Muscle layer of colon (tissue), 2 donors: ENCODE measurements around the gene DONSON.
"Not testable (repeated sequence)": the region's sequence is repeated elsewhere in the genome, so short reads cannot be mapped to it uniquely, and the experiment has no call there.

ENCODE experiments used
- H3K27ac ChIP-seq: one replicate; pipeline ENCODE4 v1.7.0; 2013; ENCODE audit warnings: low read depth, mild to moderate bottlenecking, low read length, moderate library complexity
- H3K27me3 ChIP-seq, 2 donors: one replicate each; pipeline ENCODE4 v1.7.0; 2013; ENCODE audit warnings: low read length in 2 of 2, mild to moderate bottlenecking in 2 of 2; ENCODE audit not compliant: insufficient read depth in 2 of 2, control insufficient read depth in 1 of 2
- H3K36me3 ChIP-seq: one replicate; pipeline ENCODE4 v1.7.0; 2013; ENCODE audit warnings: mild to moderate bottlenecking, low read length; ENCODE audit not compliant: insufficient read depth
- H3K4me1 ChIP-seq: one replicate; pipeline ENCODE4 v1.7.0; 2013; ENCODE audit warnings: mild to moderate bottlenecking, low read length; ENCODE audit not compliant: insufficient read depth
- H3K4me3 ChIP-seq, 2 donors: one replicate each; pipeline ENCODE4 v1.7.0; 2013; ENCODE audit warnings: low read length in 2 of 2, low read depth in 1 of 2, mild to moderate bottlenecking in 1 of 2, moderate library complexity in 1 of 2
- H3K9ac ChIP-seq: one replicate; pipeline ENCODE4 v1.7.0; 2013; ENCODE audit warnings: low read length
- H3K9me3 ChIP-seq: one replicate; pipeline ENCODE4 v1.7.0; 2013; ENCODE audit warnings: mild to moderate bottlenecking, low read length
- donor health status: abdominal sarcoma.
- donor health status: Adenocarcinoma of cecum.

The DONSON gene

GRCh38 chr21:33586927-33587326 is 1.6 kb downstream of the DONSON start:
- Histone ChIP-seq H3K36me3 (no peaks in the 10 kb centered on the region), H3K27ac (no peak overlapping the region), H3K27me3 (no peaks in the 10 kb centered on the region), H3K9ac (no peak overlapping the region), H3K4me1 (peaks cover 9% of the 10 kb centered on the region), H3K9me3 (no peaks in the 10 kb centered on the region), H3K4me3 (no peak overlapping the region)

- Histone ChIP-seq H3K36me3 (no peaks in the 10 kb centered on the region), H3K27ac (no peak overlapping the region), H3K4me3 (no peak overlapping the region), H3K4me1 (peaks cover 9% of the 10 kb centered on the region), H3K27me3 (no peaks in the 10 kb centered on the region), H3K9me3 (no peaks in the 10 kb centered on the region), H3K9ac (no peak overlapping the region)
Observed at GRCh38 chr21:33584455-33584854, 4.0 kb downstream of the DONSON start.

- Histone ChIP-seq H3K27me3 (no peaks in the 10 kb centered on the region), H3K36me3 (peaks cover 28% of the 10 kb centered on the region), H3K9ac (no peak overlapping the region), H3K4me3 (no peak overlapping the region), H3K9me3 (no peaks in the 10 kb centered on the region), H3K4me1 (no peaks in the 10 kb centered on the region), H3K27ac (no peak overlapping the region)
Observed at GRCh38 chr21:33578959-33579542, 9.4 kb downstream of the DONSON start.

- no peaks in the 10 kb centered on the region for H3K9me3 ChIP-seq
- no peak overlapping the region for H3K9ac ChIP-seq
- H3K27ac ChIP-seq = no peak overlapping the region
- H3K36me3 ChIP-seq = peaks cover 34% of the 10 kb centered on the region
- H3K4me3 ChIP-seq = no peak overlapping the region
- H3K27me3 ChIP-seq = no peaks in the 10 kb centered on the region
- no peaks in the 10 kb centered on the region for H3K4me1 ChIP-seq
Observed at GRCh38 chr21:33578214-33578613, 10.3 kb downstream of the DONSON start.

- not testable (repeated sequence) for H3K9me3 ChIP-seq, H3K4me1 ChIP-seq, H3K9ac ChIP-seq, H3K27me3 ChIP-seq, H3K4me3 ChIP-seq, H3K27ac ChIP-seq
- peaks cover 39% of the 10 kb centered on the region for H3K36me3 ChIP-seq
Observed at GRCh38 chr21:33576741-33577141, 11.7 kb downstream of the DONSON start.

- no peak overlapping the region for H3K9ac ChIP-seq
- H3K4me3 ChIP-seq = no peak overlapping the region
- peak overlapping the region; percentile 14 for H3K27ac ChIP-seq
- peaks cover 72% of the 10 kb centered on the region for H3K36me3 ChIP-seq
- H3K27me3 ChIP-seq = no peaks in the 10 kb centered on the region
- H3K4me1 ChIP-seq = peaks cover 8% of the 10 kb centered on the region
- no peaks in the 10 kb centered on the region for H3K9me3 ChIP-seq
Observed at GRCh38 chr21:33572350-33572749, 16.1 kb downstream of the DONSON start.

- no peaks in the 10 kb centered on the region for H3K27me3 ChIP-seq
- no peak overlapping the region for H3K27ac ChIP-seq
- H3K4me3 ChIP-seq = no peak overlapping the region
- H3K36me3 ChIP-seq = peaks cover 57% of the 10 kb centered on the region
- no peak overlapping the region for H3K9ac ChIP-seq
- H3K9me3 ChIP-seq = no peaks in the 10 kb centered on the region
- H3K4me1 ChIP-seq = peaks cover 8% of the 10 kb centered on the region
Observed at GRCh38 chr21:33569991-33570390, 18.5 kb downstream of the DONSON start.

- Histone ChIP-seq H3K9ac (no peak overlapping the region), H3K4me1 (peaks cover 8% of the 10 kb centered on the region), H3K27me3 (no peaks in the 10 kb centered on the region), H3K9me3 (no peaks in the 10 kb centered on the region), H3K4me3 (no peak overlapping the region), H3K27ac (no peak overlapping the region), H3K36me3 (peaks cover 45% of the 10 kb centered on the region)
Observed at GRCh38 chr21:33568448-33568847, 20.0 kb downstream of the DONSON start.

GRCh38 chr21:33567914-33568313 is 20.6 kb downstream of the DONSON start:
- peaks cover 8% of the 10 kb centered on the region for H3K4me1 ChIP-seq
- no peaks in the 10 kb centered on the region for H3K27me3 ChIP-seq
- H3K4me3 ChIP-seq = no peak overlapping the region
- H3K27ac ChIP-seq = no peak overlapping the region
- H3K9me3 ChIP-seq = no peaks in the 10 kb centered on the region
- H3K9ac ChIP-seq = no peak overlapping the region
- H3K36me3 ChIP-seq = peaks cover 40% of the 10 kb centered on the region

GRCh38 chr21:33566514-33566913 is 22.0 kb downstream of the DONSON start:
- H3K27ac ChIP-seq = no peak overlapping the region
- no peak overlapping the region for H3K4me3 ChIP-seq
- H3K4me1 ChIP-seq = no peaks in the 10 kb centered on the region
- H3K36me3 ChIP-seq = peaks cover 39% of the 10 kb centered on the region
- no peaks in the 10 kb centered on the region for H3K27me3 ChIP-seq
- H3K9ac ChIP-seq = no peak overlapping the region
- H3K9me3 ChIP-seq = no peaks in the 10 kb centered on the region

GRCh38 chr21:33562389-33562788 is 26.1 kb downstream of the DONSON start:
- Histone ChIP-seq H3K4me3 (no peak overlapping the region), H3K27ac (no peak overlapping the region), H3K9ac (no peak overlapping the region), H3K4me1 (peaks cover 24% of the 10 kb centered on the region), H3K9me3 (no peaks in the 10 kb centered on the region), H3K27me3 (no peaks in the 10 kb centered on the region), H3K36me3 (peaks cover 48% of the 10 kb centered on the region)

GRCh38 chr21:33561373-33561772 is 27.1 kb downstream of the DONSON start:
- Histone ChIP-seq H3K4me3 (no peak overlapping the region), H3K27me3 (no peaks in the 10 kb centered on the region), H3K9ac (no peak overlapping the region), H3K36me3 (peaks cover 46% of the 10 kb centered on the region), H3K4me1 (peaks cover 24% of the 10 kb centered on the region), H3K9me3 (no peaks in the 10 kb centered on the region), H3K27ac (no peak overlapping the region)
